Fibroblast of peridontal ligament (primary cell): Measurements from ENCODE around the gene MT1H.
A peak's percentile ranks its signal among the peaks of the same experiment; 100 is the strongest.
"Not testable (repeated sequence)": the region's sequence is repeated elsewhere in the genome, so short reads cannot be mapped to it uniquely, and the experiment has no call there.

Experiments used
- DNase-seq: peaks from one replicate; pipeline ENCODE4 v3.0.0-alpha.2; 2010; ENCODE audit errors: extremely low read depth

Gene MT1H

GRCh38 chr16:56665286-56666261 is 4.0 kb upstream of the MT1H start:
- DNase-seq = not testable (repeated sequence)

DNA sequence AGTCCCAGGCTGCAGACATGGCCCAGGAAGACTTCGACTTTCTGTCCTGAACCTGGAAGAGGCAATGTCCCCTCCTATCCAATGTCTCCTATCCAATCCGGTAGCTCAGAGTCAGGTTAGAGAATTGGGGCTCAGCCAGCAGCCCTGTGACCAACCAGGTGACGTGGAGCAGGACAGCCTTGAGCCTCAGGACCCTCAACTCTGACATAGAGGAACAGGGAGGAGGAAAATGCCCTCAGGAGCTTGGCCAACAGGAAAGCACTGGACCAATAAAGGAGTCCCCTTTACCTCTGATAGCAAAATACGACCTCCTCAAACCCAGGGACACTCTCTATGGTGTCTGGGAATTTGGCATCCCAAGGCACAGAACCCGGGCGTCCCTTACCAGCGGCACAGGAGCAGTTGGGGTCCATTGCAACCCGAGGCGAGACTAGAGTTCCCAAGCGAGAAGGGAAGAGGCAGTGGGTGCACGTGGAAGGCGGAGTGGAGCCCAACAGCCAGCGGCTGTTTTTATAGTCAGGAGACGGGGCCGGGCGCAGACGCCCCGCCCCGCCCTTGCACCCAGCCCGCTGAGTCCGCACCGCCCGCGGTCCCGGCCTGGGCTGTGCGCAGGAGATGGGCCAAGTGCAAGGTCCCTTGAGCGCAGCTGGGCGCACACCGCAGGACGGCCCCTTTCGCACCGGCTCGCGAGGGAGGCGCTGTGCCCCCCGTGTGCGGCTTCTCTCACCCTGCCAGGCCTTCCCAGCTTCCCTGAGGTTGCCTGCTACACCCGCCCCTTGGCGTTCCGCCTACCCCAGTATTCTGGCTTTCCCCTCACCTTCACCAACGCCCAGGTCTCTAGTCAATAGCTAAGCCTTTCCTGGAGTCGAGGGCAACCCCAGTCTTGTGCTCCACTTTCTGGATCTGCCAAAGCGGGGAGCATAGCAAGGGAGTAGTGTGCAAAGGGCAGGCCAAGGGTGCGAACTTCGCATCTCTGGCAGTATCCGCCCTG is 1.7 kb upstream of the MT1H start, which contains the start of gene MT1G:
TSS of gene MT1G (minus strand) at position 485 of the 991 bp plus-strand sequence. CDS start at position 413, 72 bp downstream.
- DNase-seq = no peak

DNA sequence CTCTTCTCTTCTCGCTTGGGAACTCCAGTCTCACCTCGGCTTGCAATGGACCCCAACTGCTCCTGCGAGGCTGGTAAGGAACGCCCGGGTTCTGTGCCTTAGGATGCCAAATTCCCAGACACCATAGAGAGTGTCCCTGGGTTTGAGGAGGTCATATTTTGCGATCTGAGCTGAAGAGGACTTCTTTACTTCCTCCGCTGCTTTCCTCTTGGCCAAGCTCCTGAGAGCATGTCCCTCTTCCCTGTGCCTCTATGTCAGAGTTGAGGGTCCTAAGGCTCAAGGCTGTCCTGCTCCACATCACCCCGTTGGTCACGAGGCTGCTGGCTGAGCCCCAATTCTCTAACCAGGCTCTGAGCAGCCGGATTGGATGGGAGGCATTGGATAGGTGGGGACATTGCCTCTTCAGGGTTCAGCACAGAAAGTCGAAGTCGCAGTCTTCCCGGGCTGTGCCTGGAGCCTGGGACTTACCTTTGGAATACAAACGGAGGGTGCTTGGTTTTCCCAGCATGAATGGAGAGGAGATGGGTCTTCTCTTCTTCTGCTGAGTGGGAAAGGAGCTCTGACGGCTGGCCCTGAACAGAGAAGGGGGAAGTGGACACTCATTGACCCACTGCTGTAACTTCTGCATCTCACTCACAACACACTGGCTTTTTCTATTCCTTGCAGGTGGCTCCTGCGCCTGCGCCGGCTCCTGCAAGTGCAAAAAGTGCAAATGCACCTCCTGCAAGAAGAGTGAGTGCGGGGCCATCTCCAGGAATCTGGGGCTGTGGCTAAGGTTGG is 416 bp downstream of the MT1H start:
- DNase-seq = no peak

- DNase-seq = no peak
These were observed 963 bp downstream of the MT1H start for GRCh38 chr16:56670620-56670934.

GRCh38 chr16:56671691-56672090 is 2.1 kb downstream of the MT1H start:
- DNase-seq = peak; percentile 39

- DNase-seq = not testable (repeated sequence)
These were observed 2.6 kb downstream of the MT1H start for GRCh38 chr16:56672171-56672570.

DNA sequence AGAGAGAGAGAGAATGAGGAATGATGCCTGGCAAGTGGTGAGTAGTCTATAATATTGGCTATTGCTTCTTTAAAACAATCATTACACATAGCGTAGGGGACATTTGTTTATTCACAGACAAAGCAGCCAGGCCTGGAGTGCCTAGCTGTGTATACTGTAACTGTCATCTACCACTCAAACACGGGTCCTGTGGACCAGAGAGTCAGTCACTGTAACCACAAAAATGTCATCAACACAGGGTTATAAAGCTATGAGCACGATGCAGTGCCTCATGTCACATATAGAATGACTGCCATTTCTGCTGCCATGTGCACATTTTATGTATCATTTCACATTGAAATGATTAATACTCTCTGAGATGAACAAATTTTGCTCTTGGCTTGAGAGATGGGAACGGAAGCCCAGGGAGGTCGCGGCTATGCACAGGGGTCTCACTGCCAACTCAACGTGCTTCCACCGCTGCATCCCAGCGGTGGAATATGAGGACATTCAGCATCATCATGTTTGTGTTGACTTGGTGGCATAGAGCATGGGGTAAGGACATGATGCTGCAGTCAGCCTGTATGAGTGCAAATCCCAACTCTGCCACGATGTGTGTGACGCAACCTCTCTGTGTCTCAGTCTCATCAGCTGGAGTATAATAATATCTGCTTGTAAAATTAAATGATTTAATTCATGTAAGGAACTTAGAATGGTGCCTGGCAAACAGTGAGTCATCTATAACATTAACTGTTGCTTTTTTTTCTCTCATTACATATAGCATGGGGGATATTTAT is 3.3 kb downstream of the MT1H start:
- no peak for DNase-seq

DNA sequence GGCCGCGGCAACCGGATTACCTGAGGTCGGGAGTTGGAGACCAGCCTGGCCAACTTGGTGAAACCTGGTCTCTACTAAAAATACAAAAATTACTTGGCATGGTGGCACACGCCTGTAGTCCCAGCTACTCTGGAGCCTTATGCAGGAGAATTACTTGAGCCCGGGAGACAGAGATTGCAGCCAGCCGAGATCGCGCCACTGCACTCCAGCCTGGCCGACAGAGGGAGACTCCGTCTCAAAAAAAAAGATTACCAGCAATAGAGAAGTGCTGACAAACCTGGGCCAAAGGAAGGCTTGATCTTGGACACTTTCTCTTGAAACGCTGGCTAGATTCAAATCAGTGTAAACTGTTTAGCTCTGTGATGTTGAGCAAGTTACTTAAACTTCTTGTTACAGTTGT is 4.3 kb downstream of the MT1H start:
- peak; percentile 25 for DNase-seq

DNA sequence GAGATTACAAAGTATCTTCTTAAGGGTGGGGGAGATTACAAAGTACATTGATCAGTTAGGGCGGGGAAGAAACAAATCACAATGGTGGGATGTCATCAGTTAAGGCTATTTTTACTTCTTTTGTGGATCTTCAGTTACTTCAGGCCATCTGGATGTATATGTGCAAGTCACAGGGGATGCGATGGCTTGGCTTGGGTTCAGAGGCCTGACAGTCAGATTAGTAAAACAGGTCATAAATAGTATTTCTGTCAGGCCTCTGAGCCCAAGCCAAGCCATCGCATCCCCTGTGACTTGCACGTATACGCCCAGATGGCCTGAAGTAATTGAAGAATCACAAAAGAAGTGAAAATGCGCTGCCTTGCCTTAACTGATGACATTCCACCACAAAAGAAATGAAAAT is 5.0 kb downstream of the MT1H start:
- DNase-seq = not testable (repeated sequence)

DNA sequence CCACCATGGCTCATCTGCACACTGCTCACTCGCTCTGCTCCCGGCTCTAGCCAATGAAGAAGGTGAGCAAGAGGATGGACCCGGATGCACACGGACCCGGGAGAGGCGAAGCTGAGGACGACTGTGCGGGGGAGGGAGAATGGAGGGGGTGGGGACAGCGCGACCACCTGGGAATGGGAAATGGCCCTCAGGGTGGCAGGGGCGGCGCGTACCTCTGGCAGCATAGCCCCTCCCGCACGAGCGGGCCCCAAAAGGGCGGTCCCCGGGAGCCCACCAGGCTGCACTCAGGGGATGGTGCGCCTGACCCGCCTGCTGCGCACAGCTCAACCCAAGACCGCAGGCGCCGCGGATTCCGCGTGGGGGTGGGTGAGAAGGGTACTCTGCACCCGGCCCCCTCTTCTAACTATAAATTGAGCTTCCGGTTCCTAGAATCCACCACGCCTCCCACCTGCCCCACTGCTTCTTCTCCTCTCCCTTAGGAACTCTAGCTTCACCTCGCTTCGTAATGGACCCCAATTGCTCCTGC is 6.1 kb downstream of the MT1H start:
- no peak for DNase-seq

GRCh38 chr16:56677474-56677873 is 7.9 kb downstream of the MT1H start:
- DNase-seq = no peak

GRCh38 chr16:56679078-56679730 is 9.6 kb downstream of the MT1H start:
- DNase-seq = no peak

- DNase-seq = no peak
These were observed 10.2 kb downstream of the MT1H start for GRCh38 chr16:56679818-56680217.

- peak; percentile 79 for DNase-seq
These were observed 12.5 kb downstream of the MT1H start, which contains the start of gene MT1X for GRCh38 chr16:56681939-56682702. TSS of gene MT1X (plus strand) at chr16:56682470. CDS start at chr16:56682541, 71 bp downstream.

DNA sequence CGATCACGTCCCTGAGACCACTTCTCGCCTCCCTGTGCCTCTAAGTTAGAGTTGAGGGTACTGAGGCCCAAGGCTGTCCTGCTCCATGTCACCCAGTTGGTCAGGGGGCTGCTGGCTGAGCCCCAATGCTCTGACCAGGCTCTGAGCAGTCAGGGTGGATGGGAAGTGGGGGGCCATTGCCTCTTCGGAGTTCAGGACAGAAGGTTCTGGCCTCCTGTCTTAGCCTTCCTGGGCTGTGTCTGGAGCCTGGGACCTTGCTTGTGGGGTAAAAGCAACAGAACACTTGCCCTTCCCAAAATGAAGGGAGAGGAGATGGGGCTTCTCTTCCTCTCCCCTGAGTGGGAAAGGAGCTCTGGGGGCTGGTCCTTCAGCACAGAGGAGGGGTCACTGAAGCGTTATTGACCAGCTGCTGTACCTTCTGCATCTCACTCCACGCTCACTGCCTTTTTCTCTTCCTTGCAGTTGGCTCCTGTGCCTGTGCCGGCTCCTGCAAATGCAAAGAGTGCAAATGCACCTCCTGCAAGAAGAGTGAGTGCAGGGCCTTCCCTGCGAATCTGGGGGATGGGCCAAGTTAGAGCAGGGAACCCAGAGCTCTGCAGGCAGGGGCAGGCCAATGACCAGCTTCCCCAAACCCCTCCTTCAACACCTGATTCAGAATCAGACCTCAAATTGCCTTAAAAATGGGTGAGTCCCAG is 13.2 kb downstream of the MT1H start:
- no peak for DNase-seq

- DNase-seq = no peak
These were observed 14.0 kb downstream of the MT1H start for GRCh38 chr16:56683424-56684172.

DNA sequence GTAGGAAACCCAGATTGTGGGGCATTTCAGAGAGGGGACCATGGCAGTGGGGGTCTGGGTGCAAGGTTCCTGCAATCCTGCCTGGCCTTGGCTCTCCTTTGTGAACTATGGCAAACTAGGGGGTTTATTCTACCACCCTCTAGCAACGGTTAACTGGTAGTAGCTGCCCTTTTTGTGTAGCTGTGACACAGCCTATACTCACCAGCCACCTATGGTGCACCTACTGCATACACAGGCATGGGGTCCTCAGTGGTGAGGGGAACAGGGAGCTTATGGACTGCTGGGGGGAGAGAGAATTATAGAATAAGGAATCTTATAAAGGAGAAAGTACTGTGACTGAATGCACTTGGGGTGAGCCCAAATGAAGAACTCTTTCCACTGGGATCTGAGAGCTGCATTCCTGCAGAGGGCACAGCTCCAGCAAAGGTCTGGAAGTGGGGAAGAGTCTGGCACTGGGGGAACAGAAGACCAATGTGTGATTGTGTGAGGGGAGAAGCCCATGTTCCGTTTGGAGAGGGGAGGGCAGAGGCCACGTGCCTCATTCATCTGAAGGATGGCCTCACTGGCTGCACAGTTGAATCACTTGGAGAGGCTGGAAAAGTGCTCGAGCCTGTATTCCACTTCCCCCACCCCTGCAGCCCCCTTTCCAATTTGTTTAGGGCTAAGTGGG is 14.8 kb downstream of the MT1H start:
- DNase-seq = no peak
